GDM1 (cell line): Measurements from ENCODE around the gene UBE2G2.

ENCODE experiments used
- DNase-seq: peaks from one replicate; lab custom pipeline; 2025; lab: John Stamatoyannopoulos, UW

Gene UBE2G2

GRCh38 chr21:44815225-44815624 is 13.6 kb upstream of the UBE2G2 start:
- DNase-seq, result no peak

DNA sequence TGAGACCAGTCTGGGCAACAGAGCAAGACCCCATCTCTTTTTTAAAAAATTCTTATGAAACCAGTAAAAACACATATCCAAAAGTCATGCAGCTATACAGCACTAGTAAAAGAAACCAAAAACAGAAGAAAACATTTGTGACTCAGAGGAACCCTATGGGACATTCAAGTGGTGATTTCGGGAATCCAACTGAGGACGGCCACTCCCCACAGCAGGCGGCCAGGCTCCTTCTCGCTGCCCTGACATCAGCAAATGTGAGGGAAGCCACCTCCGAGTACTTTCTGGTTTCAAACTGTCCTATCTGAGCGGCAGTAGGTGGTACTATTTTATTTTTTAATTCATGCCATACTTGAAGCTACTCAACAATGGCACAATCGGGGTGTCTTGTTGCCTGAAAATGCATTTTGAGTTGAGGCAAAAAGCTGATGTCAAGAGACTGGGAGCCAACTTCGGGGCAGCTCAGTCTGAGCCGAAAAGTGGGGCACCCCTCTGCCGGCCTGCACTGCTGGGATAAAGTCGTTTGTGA is 12.9 kb upstream of the UBE2G2 start:
- no peak for DNase-seq

DNA sequence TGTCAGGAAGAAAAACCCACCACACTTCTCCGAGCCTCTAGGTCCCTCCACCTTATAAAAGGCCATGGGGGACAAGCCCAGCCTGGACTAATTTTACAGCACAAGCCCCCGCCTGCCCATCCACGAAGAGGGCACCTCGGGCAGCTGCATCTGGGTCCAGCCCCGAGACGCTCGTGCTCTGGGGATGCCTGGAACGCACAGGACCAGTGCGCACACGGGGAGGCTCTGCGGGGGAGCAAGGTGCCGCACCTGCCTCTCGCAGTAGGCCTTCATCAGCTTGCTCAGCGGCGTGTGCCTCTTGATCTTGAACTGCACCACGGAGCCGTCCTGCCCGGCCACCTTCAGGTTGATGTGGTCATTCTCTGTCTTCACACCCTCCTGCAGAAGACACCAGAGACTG is 12.1 kb upstream of the UBE2G2 start:
- no peak for DNase-seq

- DNase-seq, result no peak
Observed at GRCh38 chr21:44813149-44813548, 11.5 kb upstream of the UBE2G2 start.

DNA sequence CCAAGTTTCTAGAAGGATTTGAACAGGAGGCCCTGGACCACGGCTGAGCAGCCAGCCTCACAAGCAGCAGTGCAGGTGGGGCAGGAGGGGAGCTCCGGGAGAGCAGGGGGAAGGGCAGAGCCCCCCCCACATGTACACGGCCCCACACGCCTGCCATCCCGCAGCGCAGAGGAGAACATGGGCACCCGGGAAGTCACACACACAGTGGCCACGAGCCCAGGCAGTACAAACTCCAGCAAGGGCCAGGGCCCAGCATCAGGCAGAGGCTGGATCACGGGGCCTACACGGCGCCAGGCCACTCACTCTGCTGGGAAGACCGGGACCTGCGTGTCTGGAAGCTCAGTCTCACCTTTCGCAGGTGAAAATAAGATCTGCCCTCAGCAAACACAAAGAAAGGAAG is 11.0 kb upstream of the UBE2G2 start:
- no peak for DNase-seq

- no peak for DNase-seq
Observed at GRCh38 chr21:44810779-44811178, 9.2 kb upstream of the UBE2G2 start.

DNA sequence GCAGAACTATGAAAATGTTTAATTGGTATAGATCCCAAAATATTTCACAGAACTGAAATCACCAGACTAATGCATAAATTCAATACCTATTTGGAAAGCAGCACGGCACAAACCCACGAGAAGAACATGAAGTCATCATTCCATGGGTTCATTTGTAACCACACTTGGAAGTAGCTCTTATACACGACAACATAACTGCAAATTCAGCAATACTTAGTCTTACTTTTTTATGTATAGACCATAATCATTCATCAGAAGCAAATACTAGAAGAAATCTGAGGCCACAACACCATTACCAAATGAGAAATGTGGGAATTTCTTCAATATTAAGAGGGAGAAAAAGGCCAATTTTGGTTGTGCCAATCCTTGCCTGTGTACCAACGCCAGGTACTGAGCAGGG is 4.2 kb upstream of the UBE2G2 start:
- DNase-seq, result no peak

- no peak for DNase-seq
Observed at GRCh38 chr21:44805226-44805625, 3.6 kb upstream of the UBE2G2 start.

GRCh38 chr21:44804762-44805161 is 3.1 kb upstream of the UBE2G2 start:
- DNase-seq, result no peak

GRCh38 chr21:44803651-44804050 is 2.0 kb upstream of the UBE2G2 start:
- no peak for DNase-seq

- no peak for DNase-seq
Observed at GRCh38 chr21:44802396-44803153, 955 bp upstream of the UBE2G2 start.

GRCh38 chr21:44800971-44801467 is 601 bp downstream of the UBE2G2 start:
- DNase-seq, result no peak

GRCh38 chr21:44800103-44800502 is 1.5 kb downstream of the UBE2G2 start:
- no peak for DNase-seq

- DNase-seq, result no peak
Observed at GRCh38 chr21:44799646-44800045, 2.0 kb downstream of the UBE2G2 start.

GRCh38 chr21:44797775-44798174 is 3.8 kb downstream of the UBE2G2 start:
- DNase-seq, result no peak

GRCh38 chr21:44795342-44795741 is 6.3 kb downstream of the UBE2G2 start:
- no peak for DNase-seq

DNA sequence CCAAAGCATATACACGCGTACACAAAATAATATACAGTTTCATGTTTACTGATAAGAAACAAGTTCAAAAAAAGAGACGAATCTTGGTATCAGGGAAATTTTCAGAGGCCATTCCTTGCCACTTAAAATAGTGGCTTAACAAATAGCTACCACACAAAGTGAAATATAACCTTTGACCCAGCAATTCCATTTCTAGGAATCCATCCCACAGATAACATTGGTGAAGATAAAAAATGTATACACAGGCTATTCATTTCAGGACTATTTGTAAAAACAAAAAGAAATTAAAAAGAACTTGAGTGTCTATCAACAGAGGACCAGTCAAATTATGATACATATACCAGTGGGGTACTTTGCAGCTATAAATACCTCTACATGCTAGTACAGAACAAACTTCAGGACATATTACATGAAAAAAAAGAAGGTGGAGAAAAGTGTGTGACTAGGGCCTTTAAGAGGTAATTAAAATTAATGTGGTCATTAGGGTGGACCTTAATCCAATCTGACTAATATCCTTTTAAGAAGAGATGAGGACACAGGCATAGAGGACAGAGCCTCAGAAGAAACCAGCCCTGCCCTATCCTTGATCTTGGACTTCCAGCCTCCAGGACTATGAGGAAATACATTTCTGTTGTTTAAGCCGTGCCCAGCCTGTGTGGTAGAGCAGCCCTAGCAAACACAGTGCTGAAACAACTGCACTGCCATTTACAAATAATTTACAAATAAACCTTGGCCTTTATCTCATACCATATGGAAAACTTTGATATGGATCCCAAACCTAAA is 7.8 kb downstream of the UBE2G2 start:
- DNase-seq, result no peak

GRCh38 chr21:44792702-44793591 is 8.7 kb downstream of the UBE2G2 start:
- peak; percentile 41 for DNase-seq

GRCh38 chr21:44791993-44792392 is 9.6 kb downstream of the UBE2G2 start:
- DNase-seq, result no peak

DNA sequence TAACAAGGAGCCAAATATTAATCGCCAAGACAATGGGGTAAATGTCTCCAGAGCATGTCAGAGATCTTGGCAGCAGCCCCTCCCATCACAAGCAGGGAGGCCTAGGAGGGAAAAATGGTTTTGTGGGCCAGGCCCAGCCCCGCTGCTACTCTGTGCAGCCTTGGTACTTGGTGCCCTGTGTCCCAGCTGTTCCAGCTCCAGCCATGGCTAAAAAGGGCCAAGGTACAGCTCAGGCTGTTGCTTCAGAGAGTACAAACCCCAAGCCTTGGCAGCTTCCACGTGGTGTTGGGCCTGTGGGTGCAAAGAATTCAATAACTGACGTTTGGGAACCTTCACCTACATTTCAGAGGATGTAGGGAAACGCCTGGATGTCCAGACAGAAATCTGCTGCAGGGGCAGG is 10.4 kb downstream of the UBE2G2 start:
- DNase-seq, result no peak

DNA sequence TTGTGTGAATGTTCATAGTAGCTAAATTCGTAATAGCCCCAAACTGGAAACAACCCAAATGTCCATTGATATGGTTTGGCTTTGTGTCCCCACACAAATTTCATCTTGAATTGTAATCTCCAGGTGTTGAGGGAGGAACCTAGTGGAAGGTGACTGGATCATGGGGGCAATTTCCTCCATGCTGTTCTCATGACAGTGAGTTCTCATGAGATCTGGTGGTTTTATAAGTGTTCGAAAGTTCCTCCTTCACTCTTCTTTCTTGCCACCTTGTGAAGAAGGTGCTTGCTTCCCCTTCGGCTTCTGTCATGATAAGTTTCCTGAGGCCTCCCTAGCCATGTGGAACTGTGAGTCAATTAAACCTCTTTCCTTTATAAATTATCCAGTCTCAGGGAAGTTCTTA is 11.3 kb downstream of the UBE2G2 start:
- no peak for DNase-seq

DNA sequence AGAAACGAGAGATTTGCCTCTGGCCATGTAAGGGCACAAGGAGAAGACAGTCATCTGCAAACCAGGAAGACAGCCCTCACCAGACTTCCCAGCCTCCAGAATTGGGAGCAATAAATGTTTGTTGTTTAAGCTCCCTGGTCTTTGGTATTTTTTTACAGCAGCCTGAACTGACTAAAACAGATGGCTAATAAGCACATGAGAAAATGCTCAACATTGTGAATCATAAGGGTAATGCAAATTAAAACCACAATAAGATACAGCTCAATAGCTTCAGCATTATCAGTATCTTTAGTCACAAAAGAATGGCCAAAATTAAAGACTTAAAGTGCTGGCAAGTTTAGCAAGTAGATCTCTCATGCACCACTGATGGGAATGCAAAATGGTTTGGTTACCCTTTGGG is 11.7 kb downstream of the UBE2G2 start:
- no peak for DNase-seq
